WTC11 (cell line): ENCODE measurements around the gene ERAS. TPM values are rescaled to one million over a fixed set of nuclear protein-coding genes. Genes with fewer than 3 reads are reported as not detected.

Source experiments
- ATAC-seq: fragments of 200-7000 bp; cut with Tn5 transposase; 2 replicates; pipeline ENCODE4 v1.10.0; 2021; ENCODE audit warnings: mild to moderate bottlenecking, moderate library complexity
- CTCF ChIA-PET: fragments of 300-600 bp; sonication (Branson Sonifier 250); formaldehyde crosslinking; loops from one replicate; lab custom pipeline; 2021; ENCODE audit warnings: antibody characterized with exemption; lab: Charles Lee
- POLR2A ChIA-PET: fragments of 350-600 bp; sonication (Branson Sonifier 250); formaldehyde crosslinking; loops from one replicate; lab custom pipeline; 2021; ENCODE audit warnings: antibody characterized with exemption; lab: Charles Lee
- DNase-seq: peaks from one replicate; pipeline ENCODE4 v3.0.0; 2021; ENCODE audit warnings: low spot score
- H3K27ac Mint-ChIP-seq: 2 replicates; pipeline ENCODE4 v1.8.0; 2021; ENCODE audit warnings: mixed read lengths
- H3K27me3 Mint-ChIP-seq: 2 replicates; pipeline ENCODE4 v1.8.0; 2021; ENCODE audit warnings: low read depth, mild to moderate bottlenecking, moderate library complexity, mixed read lengths
- H3K36me3 Mint-ChIP-seq: 2 replicates; pipeline ENCODE4 v1.8.0; 2021; ENCODE audit warnings: mixed read lengths
- H3K4me1 Mint-ChIP-seq: 2 replicates; pipeline ENCODE4 v1.8.0; 2022; ENCODE audit warnings: mixed read lengths
- H3K4me3 Mint-ChIP-seq: 2 replicates; pipeline ENCODE4 v1.8.0; 2021; ENCODE audit warnings: mild to moderate bottlenecking, moderate library complexity, mixed read lengths
- H3K9me3 Mint-ChIP-seq: 2 replicates; pipeline ENCODE4 v1.8.0; 2021; ENCODE audit warnings: mixed read lengths
- ATF1 ChIP-seq: sonication (generic); formaldehyde crosslinking; IDR thresholded peaks from 2 replicates; pipeline ENCODE4 v1.8.1; 2023; ENCODE audit warnings: mild to moderate bottlenecking, moderate library complexity, missing genetic modification reagents
- CREM ChIP-seq: sonication (generic); formaldehyde crosslinking; IDR thresholded peaks from 2 replicates; pipeline ENCODE4 v1.8.1; 2022; ENCODE audit warnings: mild to moderate bottlenecking, missing genetic modification reagents, moderate library complexity
- E2F4 ChIP-seq: sonication (generic); formaldehyde crosslinking; IDR thresholded peaks from 2 replicates; pipeline ENCODE4 v1.8.1; 2022; ENCODE audit warnings: low read depth, mild to moderate bottlenecking, moderate library complexity, missing genetic modification reagents, borderline replicate concordance
- ESRRA ChIP-seq: sonication (generic); formaldehyde crosslinking; IDR thresholded peaks from 2 replicates; pipeline ENCODE4 v1.8.1; 2022; ENCODE audit warnings: mild to moderate bottlenecking, missing genetic modification reagents, borderline replicate concordance
- FOXJ3 ChIP-seq: sonication (generic); formaldehyde crosslinking; IDR thresholded peaks from 2 replicates; pipeline ENCODE4 v1.9.0; 2021; ENCODE audit warnings: missing genetic modification reagents, mild to moderate bottlenecking, borderline replicate concordance
- FOXP4 ChIP-seq: sonication (generic); formaldehyde crosslinking; IDR thresholded peaks from 2 replicates; pipeline ENCODE4 v1.8.0; 2022; ENCODE audit warnings: mild to moderate bottlenecking, missing genetic modification reagents
- GTF2I ChIP-seq: fragments of 250-450 bp; sonication (Bioruptor Pico); conservative IDR thresholded peaks from 2 replicates; pipeline ENCODE4 v1.4.0; 2021; ENCODE audit warnings: mild to moderate bottlenecking
- IRF2 ChIP-seq: sonication (generic); formaldehyde crosslinking; IDR thresholded peaks from 2 replicates; pipeline ENCODE4 v1.8.0; 2022; ENCODE audit warnings: low read depth, missing genetic modification reagents, borderline replicate concordance
- JAZF1 ChIP-seq: fragments of 250-450 bp; sonication (Bioruptor Pico); IDR thresholded peaks from 2 replicates; pipeline ENCODE4 v1.9.0; 2021; ENCODE audit warnings: moderate library complexity, mild to moderate bottlenecking, inconsistent platforms
- KAT7 ChIP-seq: sonication (generic); formaldehyde crosslinking; IDR thresholded peaks from 2 replicates; pipeline ENCODE4 v1.8.1; 2023; ENCODE audit warnings: missing genetic modification reagents, mild to moderate bottlenecking, borderline replicate concordance
- MAX ChIP-seq: sonication (generic); formaldehyde crosslinking; IDR thresholded peaks from 2 replicates; pipeline ENCODE4 v1.8.0; 2022; ENCODE audit warnings: mild to moderate bottlenecking, missing genetic modification reagents
- NFYB ChIP-seq: sonication (generic); formaldehyde crosslinking; conservative IDR thresholded peaks from 2 replicates; pipeline ENCODE4 v1.8.0; 2022; ENCODE audit warnings: low read depth, missing genetic modification reagents
- NR3C1 ChIP-seq: sonication (generic); formaldehyde crosslinking; conservative IDR thresholded peaks from 2 replicates; pipeline ENCODE4 v1.8.1; 2023; ENCODE audit warnings: low read depth, mild to moderate bottlenecking, missing genetic modification reagents
- OVOL2 ChIP-seq: fragments of 250-450 bp; sonication (Bioruptor Pico); IDR thresholded peaks from 2 replicates; pipeline ENCODE4 v1.9.0; 2021; ENCODE audit warnings: mild to moderate bottlenecking, borderline replicate concordance
- SMAD4 ChIP-seq: sonication (generic); formaldehyde crosslinking; IDR thresholded peaks from 2 replicates; pipeline ENCODE4 v1.8.0; 2022; ENCODE audit warnings: mild to moderate bottlenecking, missing genetic modification reagents
- SP1 ChIP-seq: sonication (generic); formaldehyde crosslinking; conservative IDR thresholded peaks from 2 replicates; pipeline ENCODE4 v1.8.1; 2022; ENCODE audit warnings: missing genetic modification reagents
- TEAD1 ChIP-seq: sonication (generic); formaldehyde crosslinking; IDR thresholded peaks from 2 replicates; pipeline ENCODE4 v1.8.0; 2022; ENCODE audit warnings: mild to moderate bottlenecking, missing genetic modification reagents
- TEAD4 ChIP-seq: sonication (generic); formaldehyde crosslinking; IDR thresholded peaks from 2 replicates; pipeline ENCODE4 v1.8.0; 2022; ENCODE audit warnings: mild to moderate bottlenecking, missing genetic modification reagents
- USF2 ChIP-seq: sonication (generic); formaldehyde crosslinking; IDR thresholded peaks from 2 replicates; pipeline ENCODE4 v1.8.1; 2023; ENCODE audit warnings: mild to moderate bottlenecking, missing genetic modification reagents, moderate library complexity
- ZMAT4 ChIP-seq: fragments of 250-450 bp; sonication (Bioruptor Pico); IDR thresholded peaks from 2 replicates; pipeline ENCODE4 v1.9.0; 2021; ENCODE audit warnings: mild to moderate bottlenecking
- ZNF281 ChIP-seq: sonication (generic); formaldehyde crosslinking; IDR thresholded peaks from 2 replicates; pipeline ENCODE4 v1.8.0; 2023; ENCODE audit warnings: mild to moderate bottlenecking, missing genetic modification reagents
- ZNF512 ChIP-seq: sonication (generic); formaldehyde crosslinking; IDR thresholded peaks from 2 replicates; pipeline ENCODE4 v1.8.1; 2022; ENCODE audit warnings: missing genetic modification reagents, borderline replicate concordance
- total RNA-seq: library from RNA; stranded (reverse); gene quantifications from 3 replicates; pipeline ENCODE4 v1.2.3, GENCODE V29; 2021

Gene ERAS
- total RNA-seq, 1 experiment from 2014 or later, result not detected

- TF ChIP-seq USF2 (no peak), ZNF281 (CRISPR knock-in tag) (no peak), ATF1 (no peak), E2F4 (CRISPR knock-in tag) (no peak), OVOL2 (CRISPR knock-in tag) (no peak)
- TF ChIP-seq, all 79 proteins: peak for 0
Measured at GRCh38 chrX:48793935-48794334, 32.4 kb upstream of the ERAS start (continued).

- peaks cover 10% of the 10 kb centered on the region for H3K27me3 Mint-ChIP-seq
- no peak for ATAC-seq
- H3K27ac Mint-ChIP-seq, result no peak overlapping the region
- no peak overlapping the region for H3K4me3 Mint-ChIP-seq
- no peaks in the 10 kb centered on the region for H3K36me3 Mint-ChIP-seq
- no peak for TF ChIP-seq TEAD1 (CRISPR knock-in tag)
- TF ChIP-seq TEAD4 (CRISPR knock-in tag), result no peak
- TF ChIP-seq ZNF512, result no peak
- TF ChIP-seq IRF2 (CRISPR knock-in tag), result no peak
- no peak for TF ChIP-seq SMAD4 (CRISPR knock-in tag)
- no peak for TF ChIP-seq NR3C1 (CRISPR knock-in tag)
- no peak for TF ChIP-seq KAT7 (CRISPR knock-in tag)
- TF ChIP-seq FOXJ3 (CRISPR knock-in tag), result no peak
- no peak for TF ChIP-seq SP1 (CRISPR knock-in tag)
- TF ChIP-seq GTF2I (CRISPR knock-in tag), result no peak
- TF ChIP-seq JAZF1 (CRISPR knock-in tag), result no peak
- no peak for TF ChIP-seq CREM
- TF ChIP-seq FOXP4, result no peak
- no peak for TF ChIP-seq ESRRA (CRISPR knock-in tag)
- TF ChIP-seq ZMAT4 (CRISPR knock-in tag), result no peak
- TF ChIP-seq NFYB (CRISPR knock-in tag), result no peak
- no peak for TF ChIP-seq MAX (CRISPR knock-in tag)
- TF ChIP-seq, all 79 proteins: peak for 0
- H3K4me1 Mint-ChIP-seq, result no peaks in the 10 kb centered on the region
- CTCF ChIA-PET, result no interaction called here
- H3K9me3 Mint-ChIP-seq, result no peaks in the 10 kb centered on the region
- DNase-seq, result no peak
- POLR2A ChIA-PET, result no interaction called here
Measured at GRCh38 chrX:48794340-48794910, 31.9 kb upstream of the ERAS start.
